COLO668 (cell line): ENCODE measurements around the gene SEMA6D.
A peak's percentile ranks its signal among the peaks of the same experiment; 100 is the strongest.
"Not testable (repeated sequence)": the region's sequence is repeated elsewhere in the genome, so short reads cannot be mapped to it uniquely, and the experiment has no call there.

Source experiments
- DNase-seq: peaks from one replicate; lab custom pipeline; 2025; ENCODE audit not compliant: unreplicated experiment; lab: John Stamatoyannopoulos, UW

SEMA6D gene

GRCh38 chr15:47715856-47716445 lies 1.4 kb upstream of the SEMA6D start:
- no peak for DNase-seq

DNA sequence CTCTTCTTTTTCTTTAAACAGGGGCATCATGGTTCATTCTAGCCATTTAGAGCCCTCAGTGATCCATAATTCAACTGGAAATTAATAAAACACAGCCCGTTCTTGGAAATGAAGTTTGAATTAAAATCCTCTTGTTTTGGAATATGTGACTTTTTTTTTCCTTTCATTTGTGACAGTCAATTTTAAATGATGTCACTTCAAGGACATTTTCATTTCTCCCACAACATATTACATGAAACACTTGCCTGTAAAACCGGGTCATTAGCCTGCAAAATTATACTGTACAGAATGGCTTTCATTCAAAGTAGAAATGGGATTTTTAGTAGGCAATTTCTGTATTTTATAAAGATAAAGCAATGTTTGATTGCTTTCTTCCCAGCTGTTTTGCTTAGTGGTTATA lies 789 bp upstream of the SEMA6D start:
- DNase-seq, result no peak

GRCh38 chr15:47718497-47719437 lies 1.5 kb downstream of the SEMA6D start:
- peak; percentile 51 for DNase-seq

- no peak for DNase-seq
Measured at GRCh38 chr15:47719730-47720129, 2.4 kb downstream of the SEMA6D start.

GRCh38 chr15:47720555-47720954 lies 3.2 kb downstream of the SEMA6D start:
- no peak for DNase-seq

DNA sequence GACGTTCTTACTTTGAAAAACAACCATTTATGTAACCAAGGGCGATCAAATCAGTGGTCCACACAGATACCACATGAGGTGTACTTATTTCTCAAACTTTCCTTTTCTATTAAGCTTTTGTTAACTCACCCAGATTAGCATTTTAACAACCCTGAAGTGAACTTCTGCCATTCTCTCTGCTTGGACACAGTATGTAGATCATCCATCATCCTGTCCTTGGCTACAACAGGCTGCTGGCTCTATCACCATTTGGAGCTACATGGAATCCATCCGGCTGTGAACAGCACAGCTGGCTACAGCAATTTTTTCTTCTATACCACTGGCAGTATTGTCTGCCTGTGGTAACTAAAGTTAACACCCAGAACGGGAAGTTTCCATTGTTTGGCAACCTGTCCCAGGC lies 4.4 kb downstream of the SEMA6D start:
- no peak for DNase-seq

- DNase-seq, result peak; percentile 30
Measured at GRCh38 chr15:47724346-47724745, 7.0 kb downstream of the SEMA6D start.

DNA sequence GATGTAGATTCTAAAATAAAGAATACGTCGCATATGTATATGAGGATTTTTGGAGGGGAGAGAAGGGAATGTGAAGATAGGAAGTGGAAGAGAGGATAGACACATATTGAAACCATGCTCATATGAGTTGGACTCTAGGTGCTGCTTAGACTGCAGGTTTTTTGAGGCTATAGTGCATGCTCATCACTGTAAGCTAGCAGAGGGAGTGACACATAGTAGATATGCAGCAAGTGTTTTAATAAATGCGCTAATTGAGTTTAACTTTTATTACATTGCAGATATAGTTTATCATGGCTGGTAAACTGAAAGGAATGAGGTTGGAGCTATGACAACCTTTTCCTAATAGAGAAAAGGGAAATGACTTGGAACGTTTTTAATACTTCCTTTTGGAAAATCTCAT lies 7.7 kb downstream of the SEMA6D start:
- DNase-seq, result no peak

DNA sequence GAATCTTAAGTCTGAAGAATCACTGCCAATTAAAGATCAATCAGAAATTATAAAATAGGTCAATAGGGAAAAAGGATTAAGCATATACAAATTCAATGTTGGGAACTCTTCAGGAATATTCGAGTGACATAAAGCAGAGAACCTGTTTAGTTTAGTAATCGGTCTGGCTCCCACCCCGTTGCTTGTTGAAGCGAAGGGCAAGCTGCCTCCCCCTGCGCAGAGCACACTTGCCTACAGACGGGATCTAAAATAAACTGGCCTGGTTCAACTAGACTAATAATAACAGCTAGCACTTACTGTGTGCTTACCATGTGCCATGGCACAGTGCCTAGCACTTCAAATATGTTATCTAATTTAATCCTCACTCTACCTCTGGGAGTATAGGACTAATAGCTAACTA lies 8.6 kb downstream of the SEMA6D start:
- DNase-seq, result no peak

DNA sequence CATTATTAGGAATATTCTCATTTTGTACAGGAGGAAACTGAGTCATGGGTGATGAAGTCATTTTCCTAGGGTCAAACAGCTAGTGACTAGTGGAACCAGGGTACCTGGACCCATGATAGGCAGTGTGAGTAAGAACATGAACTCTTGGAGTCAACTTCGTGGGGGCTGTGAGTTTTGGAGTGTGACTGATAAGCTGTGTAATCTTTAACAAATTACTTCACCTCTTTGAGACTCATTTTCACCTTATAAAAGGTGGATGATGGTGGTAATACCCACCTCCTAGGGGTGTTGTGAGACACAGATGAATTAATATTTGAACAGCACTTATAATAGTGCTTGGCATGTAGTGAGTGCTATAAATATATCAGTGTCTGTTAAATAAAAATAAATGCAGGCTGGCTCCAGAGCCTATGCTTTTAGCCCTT lies 9.1 kb downstream of the SEMA6D start:
- DNase-seq, result no peak

- DNase-seq, result no peak
Measured at GRCh38 chr15:47727137-47727536, 9.8 kb downstream of the SEMA6D start.

DNA sequence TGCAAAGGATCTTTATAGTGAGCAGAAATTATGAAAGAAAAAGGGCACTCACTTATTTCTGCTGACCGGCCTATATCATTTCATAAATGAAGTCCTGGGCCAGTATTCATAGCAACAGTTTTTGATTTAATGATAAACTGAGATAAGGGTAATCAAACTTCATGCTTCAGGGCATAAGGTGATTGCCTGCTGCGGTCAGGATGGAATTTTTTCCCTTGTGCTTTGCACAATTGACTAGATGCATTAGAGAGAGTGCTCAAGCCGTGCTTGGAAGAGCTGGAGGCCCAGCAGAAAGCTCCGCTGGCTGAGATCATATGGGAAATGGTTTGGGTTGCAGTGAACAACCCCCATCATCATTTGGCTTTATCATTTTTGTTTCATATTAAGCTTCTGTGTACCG lies 10.4 kb downstream of the SEMA6D start:
- DNase-seq, result no peak

DNA sequence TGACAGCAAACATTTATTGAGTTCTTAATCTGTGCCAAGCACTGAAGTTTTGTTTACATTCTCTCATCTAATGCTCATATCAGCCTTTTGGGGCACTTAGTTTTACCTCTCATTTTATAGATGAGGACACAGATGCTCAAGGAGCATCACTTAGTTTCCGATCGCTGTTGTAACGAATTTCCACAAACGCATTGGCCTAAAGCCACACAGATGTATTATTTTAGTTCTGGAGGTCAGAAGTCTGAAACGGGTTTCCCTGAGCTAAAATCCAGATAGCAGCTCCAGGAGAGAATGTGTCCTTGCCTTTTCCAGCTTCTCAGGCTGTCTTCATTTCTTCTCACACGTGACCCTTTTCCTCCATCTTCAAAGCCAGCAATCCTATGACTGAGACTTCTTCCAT lies 11.1 kb downstream of the SEMA6D start:
- DNase-seq, result no peak

DNA sequence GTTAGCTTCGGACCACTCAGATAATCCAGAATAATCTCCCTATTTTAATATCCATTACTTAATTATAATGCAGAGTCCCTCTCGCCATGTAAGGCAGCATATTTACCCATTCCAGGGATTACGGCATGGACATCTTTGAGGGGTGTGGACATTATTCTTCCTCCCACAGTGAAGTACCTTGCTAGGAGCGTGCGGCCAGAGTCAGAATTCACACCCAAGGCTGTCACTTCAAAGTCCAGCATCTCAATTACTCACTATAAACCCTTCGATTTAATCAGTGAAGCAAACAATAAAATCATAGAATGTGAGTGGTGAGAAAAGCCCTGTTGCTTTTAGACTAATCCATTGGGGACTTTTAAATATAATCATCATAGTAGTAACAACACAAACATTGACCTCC lies 11.6 kb downstream of the SEMA6D start:
- no peak for DNase-seq

- no peak for DNase-seq
Measured at GRCh38 chr15:47731230-47731629, 13.9 kb downstream of the SEMA6D start.

DNA sequence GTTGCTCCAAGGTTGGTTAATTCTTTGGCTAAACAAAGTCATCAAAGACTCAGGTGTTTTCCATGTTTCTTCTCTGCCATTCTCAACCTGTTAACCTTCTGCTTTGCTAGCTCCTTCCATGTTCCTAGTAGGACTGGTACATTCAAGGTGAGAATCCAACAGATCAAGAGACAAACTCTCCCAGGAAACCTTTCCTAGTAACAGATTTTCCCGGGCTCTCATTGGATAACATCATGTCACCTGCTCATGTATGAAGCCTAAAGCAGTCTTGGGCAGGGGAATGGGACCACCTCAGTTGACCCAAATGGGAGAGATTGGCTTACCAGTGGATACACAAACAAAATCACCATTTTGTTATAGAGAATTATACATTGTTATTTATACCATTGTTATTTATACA lies 14.9 kb downstream of the SEMA6D start:
- DNase-seq, result no peak

DNA sequence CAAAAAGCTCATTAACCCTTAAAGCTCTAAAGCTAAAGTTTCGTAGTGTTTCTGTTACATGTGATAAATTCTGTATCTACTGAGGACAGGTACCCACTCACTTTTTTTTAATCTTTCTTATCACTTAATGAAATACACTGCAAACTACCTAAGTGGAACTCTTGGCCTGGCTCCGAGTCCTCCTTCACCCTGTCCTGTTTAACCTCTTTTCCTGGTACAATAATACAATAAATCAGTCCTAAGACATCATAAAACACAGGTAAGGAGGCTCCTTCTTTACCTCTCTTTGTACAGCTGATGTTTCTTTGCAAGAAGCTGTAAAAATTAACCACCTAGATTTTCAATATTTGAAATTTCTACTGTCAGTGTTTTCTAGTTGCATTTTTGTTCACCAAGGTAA lies 15.8 kb downstream of the SEMA6D start:
- DNase-seq, result no peak

DNA sequence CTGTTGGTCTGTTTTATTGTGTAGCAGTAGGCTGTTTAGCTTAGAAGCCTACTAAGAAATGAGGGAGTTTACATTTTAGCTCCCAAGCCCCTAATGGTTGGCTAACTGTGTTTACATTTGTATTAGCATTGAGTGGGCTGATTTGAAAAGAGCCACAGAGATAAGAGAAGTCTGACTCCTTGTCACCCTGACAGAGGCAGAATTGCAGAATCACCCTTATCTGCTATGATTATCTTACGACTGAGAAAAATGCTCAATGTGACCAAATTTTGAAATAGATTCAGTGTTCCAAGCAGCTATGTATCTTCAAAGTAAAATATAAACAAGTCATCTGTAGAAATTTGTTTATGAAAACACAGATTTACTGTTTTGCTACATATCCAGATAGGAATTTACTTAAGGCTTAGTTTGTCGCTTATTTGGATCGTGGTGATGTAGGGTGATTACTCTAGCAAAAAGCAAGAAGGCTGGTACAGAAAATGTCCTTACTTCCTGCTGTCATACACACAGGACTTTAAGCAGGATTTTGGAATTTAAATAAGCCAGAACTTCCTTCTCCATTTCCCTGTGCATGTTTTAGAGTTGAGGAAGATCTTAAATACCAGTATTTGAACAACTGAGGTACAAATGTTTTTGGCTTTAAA lies 19.0 kb downstream of the SEMA6D start:
- DNase-seq, result no peak

DNA sequence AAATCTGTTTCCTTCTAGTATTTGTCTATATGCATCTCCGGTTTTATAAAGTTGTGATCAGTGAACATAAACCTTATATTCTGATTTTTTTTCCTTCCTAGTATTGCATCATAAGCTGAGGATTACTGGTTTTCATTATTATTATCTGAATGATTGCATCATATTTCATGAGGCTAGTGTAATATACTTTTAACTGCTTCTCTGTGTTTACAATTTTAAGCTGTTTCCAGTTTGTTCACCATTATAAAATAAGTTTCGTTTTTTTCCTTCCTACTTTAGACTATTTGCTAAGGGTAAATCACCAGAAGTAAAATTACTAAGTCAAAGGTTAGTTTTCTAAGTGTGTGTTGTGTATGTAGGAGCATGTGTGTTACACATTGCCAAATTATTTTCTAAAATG lies 20.2 kb downstream of the SEMA6D start:
- no peak for DNase-seq

- not testable (repeated sequence) for DNase-seq
Measured at GRCh38 chr15:47738144-47738825, 21.0 kb downstream of the SEMA6D start.

DNA sequence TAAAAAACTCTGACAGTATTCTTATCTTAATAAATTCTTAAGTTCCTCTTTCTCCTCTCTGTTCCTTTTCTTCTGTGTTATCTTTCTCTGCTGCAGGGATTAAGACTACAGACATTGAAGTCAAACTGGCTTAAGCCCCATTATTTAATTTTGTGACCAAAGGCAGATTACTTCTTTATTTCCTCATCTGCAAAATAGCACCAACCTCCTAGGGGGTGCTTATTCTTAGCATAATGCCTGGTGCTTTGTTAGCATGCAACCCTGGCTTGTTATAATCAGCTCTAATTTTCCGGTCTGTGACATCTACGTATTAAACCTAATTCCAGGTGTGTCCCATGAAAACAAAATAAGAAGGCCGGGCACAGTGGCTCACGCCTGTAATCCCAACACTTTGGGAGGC lies 23.8 kb downstream of the SEMA6D start:
- no peak for DNase-seq
